NCI-H1436 (cell line): ENCODE measurements around the gene SDHAF4.
A peak's percentile ranks its signal among the peaks of the same experiment; 100 is the strongest.
"Not testable (repeated sequence)": the region's sequence is repeated elsewhere in the genome, so short reads cannot be mapped to it uniquely, and the experiment has no call there.

Experiments
- DNase-seq: peaks from one replicate; lab custom pipeline; 2025; lab: John Stamatoyannopoulos, UW

SDHAF4 gene

GRCh38 chr6:70566751-70567382, at the start of gene SDHAF4:
Gene SDHAF4, plus strand, starts transcription at chr6:70566930. Its CDS starts 11 bp downstream, at chr6:70566941.
- DNase-seq = peak; percentile 88

- no peak for DNase-seq
Measured at GRCh38 chr6:70518723-70519122, 48.0 kb upstream of the SDHAF4 start.

GRCh38 chr6:70520575-70520974, 46.2 kb upstream of the SDHAF4 start:
- DNase-seq = no peak

GRCh38 chr6:70524721-70525286, 41.9 kb upstream of the SDHAF4 start:
- DNase-seq = no peak

- DNase-seq = no peak
Measured at GRCh38 chr6:70527071-70527737, 39.5 kb upstream of the SDHAF4 start.

- no peak for DNase-seq
Measured at GRCh38 chr6:70530023-70530422, 36.7 kb upstream of the SDHAF4 start.

- no peak for DNase-seq
Measured at GRCh38 chr6:70531133-70531532, 35.6 kb upstream of the SDHAF4 start.

- no peak for DNase-seq
Measured at GRCh38 chr6:70537266-70537665, 29.5 kb upstream of the SDHAF4 start.

- no peak for DNase-seq
Measured at GRCh38 chr6:70538376-70538775, 28.4 kb upstream of the SDHAF4 start.

- no peak for DNase-seq
Measured at GRCh38 chr6:70547313-70547712, 19.4 kb upstream of the SDHAF4 start.

GRCh38 chr6:70547905-70548304, 18.8 kb upstream of the SDHAF4 start:
- DNase-seq = no peak

- DNase-seq = no peak
Measured at GRCh38 chr6:70549327-70549726, 17.4 kb upstream of the SDHAF4 start.

GRCh38 chr6:70551566-70551965, 15.2 kb upstream of the SDHAF4 start:
- DNase-seq = no peak

- DNase-seq = not testable (repeated sequence)
Measured at GRCh38 chr6:70552286-70552940, 14.3 kb upstream of the SDHAF4 start.

GRCh38 chr6:70552974-70553373, 13.8 kb upstream of the SDHAF4 start:
- DNase-seq = no peak

- no peak for DNase-seq
Measured at GRCh38 chr6:70557998-70558397, 8.7 kb upstream of the SDHAF4 start.

- DNase-seq = not testable (repeated sequence)
Measured at GRCh38 chr6:70562401-70562800, 4.3 kb upstream of the SDHAF4 start.

GRCh38 chr6:70563530-70563929, 3.2 kb upstream of the SDHAF4 start:
- DNase-seq = peak; percentile 32

- no peak for DNase-seq
Measured at GRCh38 chr6:70574643-70575042, 7.9 kb downstream of the SDHAF4 start.

GRCh38 chr6:70575899-70576495, 9.3 kb downstream of the SDHAF4 start:
- no peak for DNase-seq

- no peak for DNase-seq
Measured at GRCh38 chr6:70586114-70586513, 19.4 kb downstream of the SDHAF4 start.

GRCh38 chr6:70590400-70590799, 23.7 kb downstream of the SDHAF4 start:
- no peak for DNase-seq
